HG03280 (cell line): ENCODE results near the gene PHF14.
A peak's percentile ranks its signal among the peaks of the same experiment; 100 is the strongest.

ENCODE experiments used
- ATAC-seq: cut with Tn5 transposase; IDR thresholded peaks from one replicate; pipeline ENCODE4 v1.9.1; 2021; ENCODE audit warnings: mild to moderate bottlenecking, moderate library complexity; ENCODE audit not compliant: unreplicated experiment

PHF14 gene

GRCh38 chr7:11206177-11206899, 232.7 kb downstream of the PHF14 start:
- no peak for ATAC-seq

GRCh38 chr7:11207565-11207964, 233.9 kb downstream of the PHF14 start:
- no peak for ATAC-seq

GRCh38 chr7:11208883-11209465, 235.3 kb downstream of the PHF14 start:
- no peak for ATAC-seq

- ATAC-seq = no peak
Observed at GRCh38 chr7:11210374-11210773, 236.7 kb downstream of the PHF14 start.

- ATAC-seq = peak; percentile 84
Observed at GRCh38 chr7:11212080-11212711, 238.5 kb downstream of the PHF14 start.

- no peak for ATAC-seq
Observed at GRCh38 chr7:11212816-11213215, 239.1 kb downstream of the PHF14 start.

- ATAC-seq = no peak
Observed at GRCh38 chr7:11213266-11213665, 239.6 kb downstream of the PHF14 start.

- no peak for ATAC-seq
Observed at GRCh38 chr7:11216276-11216675, 242.6 kb downstream of the PHF14 start.

GRCh38 chr7:11217848-11218565, 244.3 kb downstream of the PHF14 start:
- ATAC-seq = no peak
